ENCODE data around the gene CNTN5. TPM values are rescaled to one million over a fixed set of nuclear protein-coding genes. Genes with fewer than 3 reads are reported as not detected.

The CNTN5 gene
- total and polyA plus RNA-seq, 2 donors: 0.07 to 0.14 TPM

DNA sequence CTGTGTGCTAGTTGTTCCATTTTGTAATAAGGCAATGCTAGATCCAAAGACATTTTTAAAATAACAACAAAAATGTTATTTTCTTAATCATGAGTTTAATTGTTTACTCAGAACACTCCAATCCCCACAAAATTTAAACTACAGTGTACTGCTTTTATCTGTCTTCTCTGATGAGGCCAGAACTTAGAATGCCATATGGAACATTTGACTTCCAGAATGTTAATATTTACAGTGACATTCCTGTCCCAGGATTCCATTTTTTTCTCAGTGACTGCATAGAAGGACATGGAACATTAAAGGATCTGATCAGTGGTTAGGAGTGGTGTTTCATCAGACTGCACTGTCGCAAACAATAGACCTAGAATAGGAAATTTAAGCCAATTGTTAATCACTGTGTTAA lies 1171.4 kb downstream of the CNTN5 start:
- Histone ChIP-seq H3K27me3 (ENCODE audit: control insufficient read depth in 2 of 2, insufficient read depth in 1 of 2, low read length in 1 of 2) (no peaks in the 10 kb centered on the region), H3K27ac (ENCODE audit: low read depth in 1 of 2, low read length in 1 of 2) (no peak overlapping the region), H3K9me3 (ENCODE audit: control insufficient read depth in 2 of 2, insufficient read depth in 1 of 2, low read length in 1 of 2) (no peaks in the 10 kb centered on the region), H3K36me3 (ENCODE audit: control insufficient read depth in 2 of 2, insufficient read depth in 2 of 2, low read length in 1 of 2) (no peaks in the 10 kb centered on the region), H3K4me3 (ENCODE audit: low read length in 2 of 2) (no peak overlapping the region), H3K4me1 (ENCODE audit: control insufficient read depth in 2 of 2, insufficient read depth in 2 of 2, low read length in 2 of 2) (no peaks in the 10 kb centered on the region)
- 0% methylated on average over 1 of the region's 1 CpG for WGBS
- no peak for DNase-seq (ENCODE audit: low read depth in 6 of 9, low spot score in 9 of 9)

DNA sequence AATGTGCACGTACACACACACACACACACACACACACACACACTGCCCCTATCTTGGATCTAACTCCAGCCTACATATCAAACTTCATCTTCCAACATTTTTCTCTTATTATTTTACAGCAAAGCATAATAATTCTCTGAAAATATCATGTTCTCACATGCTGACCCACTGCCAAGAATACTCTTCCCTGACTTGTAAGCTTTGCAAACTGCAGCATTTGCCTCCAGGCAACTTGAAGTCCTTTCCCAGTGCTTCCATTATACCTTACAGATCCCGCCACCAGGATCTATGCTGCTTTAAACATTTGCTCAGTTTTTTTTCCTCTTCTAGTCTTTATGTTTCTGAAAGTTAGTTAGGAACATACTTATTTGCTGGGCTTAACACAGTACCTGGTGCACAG lies 1183.0 kb downstream of the CNTN5 start:
- Histone ChIP-seq H3K27me3 (ENCODE audit: control insufficient read depth in 2 of 2, insufficient read depth in 1 of 2, low read length in 1 of 2) (no peaks in the 10 kb centered on the region), H3K4me1 (ENCODE audit: control insufficient read depth in 2 of 2, insufficient read depth in 2 of 2, low read length in 2 of 2) (no peaks in the 10 kb centered on the region), H3K36me3 (ENCODE audit: control insufficient read depth in 2 of 2, insufficient read depth in 2 of 2, low read length in 1 of 2) (no peaks in the 10 kb centered on the region), H3K9me3 (ENCODE audit: control insufficient read depth in 2 of 2, insufficient read depth in 1 of 2, low read length in 1 of 2) (no peaks in the 10 kb centered on the region), H3K4me3 (ENCODE audit: low read length in 2 of 2) (no peak overlapping the region), H3K27ac (ENCODE audit: low read depth in 1 of 2, low read length in 1 of 2) (no peak overlapping the region)
- no peak for DNase-seq (ENCODE audit: low read depth in 6 of 9, low spot score in 9 of 9)
- WGBS: 88% methylated on average over 2 of the region's 2 CpGs

GRCh38 chr11:100205926-100206325 lies 1185.2 kb downstream of the CNTN5 start:
- no peak overlapping the region for H3K4me3 ChIP-seq (ENCODE audit: low read length in 2 of 2)
- no peaks in the 10 kb centered on the region for H3K9me3 ChIP-seq (ENCODE audit: control insufficient read depth in 2 of 2, insufficient read depth in 1 of 2, low read length in 1 of 2)
- H3K27me3 ChIP-seq (ENCODE audit: control insufficient read depth in 2 of 2, insufficient read depth in 1 of 2, low read length in 1 of 2): no peaks in the 10 kb centered on the region
- no peak overlapping the region for H3K27ac ChIP-seq (ENCODE audit: low read depth in 1 of 2, low read length in 1 of 2)
- no peaks in the 10 kb centered on the region for H3K36me3 ChIP-seq (ENCODE audit: control insufficient read depth in 2 of 2, insufficient read depth in 2 of 2, low read length in 1 of 2)
- 74% methylated on average over 2 of the region's 2 CpGs for WGBS
- H3K4me1 ChIP-seq (ENCODE audit: control insufficient read depth in 2 of 2, insufficient read depth in 2 of 2, low read length in 2 of 2): no peaks in the 10 kb centered on the region
- DNase-seq (ENCODE audit: low read depth in 6 of 9, low spot score in 9 of 9): no peak

- Histone ChIP-seq H3K27me3 (ENCODE audit: control insufficient read depth in 2 of 2, insufficient read depth in 1 of 2, low read length in 1 of 2) (no peaks in the 10 kb centered on the region), H3K27ac (ENCODE audit: low read depth in 1 of 2, low read length in 1 of 2) (no peak overlapping the region), H3K36me3 (ENCODE audit: control insufficient read depth in 2 of 2, insufficient read depth in 2 of 2, low read length in 1 of 2) (no peaks in the 10 kb centered on the region), H3K4me3 (ENCODE audit: low read length in 2 of 2) (no peak overlapping the region), H3K4me1 (ENCODE audit: control insufficient read depth in 2 of 2, insufficient read depth in 2 of 2, low read length in 2 of 2) (no peaks in the 10 kb centered on the region), H3K9me3 (ENCODE audit: control insufficient read depth in 2 of 2, insufficient read depth in 1 of 2, low read length in 1 of 2) (no peaks in the 10 kb centered on the region)
- WGBS: 94% methylated on average over 2 of the region's 2 CpGs
- DNase-seq (ENCODE audit: low read depth in 6 of 9, low spot score in 9 of 9): no peak
Measured at GRCh38 chr11:100208207-100208606, 1187.5 kb downstream of the CNTN5 start.

DNA sequence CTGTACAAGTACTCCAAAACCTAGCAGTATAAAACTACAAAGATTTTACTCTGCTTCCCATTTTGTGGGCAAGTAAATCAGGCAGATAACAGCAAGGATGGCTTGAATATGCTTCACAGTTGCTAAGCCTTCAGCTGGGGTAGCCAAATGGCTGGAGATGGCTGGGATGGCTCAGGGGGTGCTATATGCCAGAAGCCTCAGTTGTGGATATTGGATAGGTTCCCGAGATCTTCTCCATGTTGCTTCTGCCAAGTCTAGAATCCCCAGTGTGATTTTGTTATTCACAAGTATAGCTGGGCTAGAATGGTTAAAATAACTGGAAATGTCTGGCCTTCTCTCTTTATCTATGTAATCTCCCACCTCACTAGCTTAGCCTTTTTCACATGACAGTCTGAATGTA lies 1194.0 kb downstream of the CNTN5 start:
- DNase-seq (ENCODE audit: low read depth in 6 of 9, low spot score in 9 of 9): no peak
- no peaks in the 10 kb centered on the region for H3K4me1 ChIP-seq (ENCODE audit: control insufficient read depth in 2 of 2, insufficient read depth in 2 of 2, low read length in 2 of 2)
- no peaks in the 10 kb centered on the region for H3K36me3 ChIP-seq (ENCODE audit: control insufficient read depth in 2 of 2, insufficient read depth in 2 of 2, low read length in 1 of 2)
- no peak overlapping the region for H3K4me3 ChIP-seq (ENCODE audit: low read length in 2 of 2)
- no peaks in the 10 kb centered on the region for H3K27me3 ChIP-seq (ENCODE audit: control insufficient read depth in 2 of 2, insufficient read depth in 1 of 2, low read length in 1 of 2)
- no peak overlapping the region for H3K27ac ChIP-seq (ENCODE audit: low read depth in 1 of 2, low read length in 1 of 2)
- WGBS: 90% methylated on average over 1 of the region's 1 CpG
- H3K9me3 ChIP-seq (ENCODE audit: control insufficient read depth in 2 of 2, insufficient read depth in 1 of 2, low read length in 1 of 2): no peaks in the 10 kb centered on the region

GRCh38 chr11:100220801-100221200 lies 1200.1 kb downstream of the CNTN5 start:
- H3K9me3 ChIP-seq (ENCODE audit: control insufficient read depth in 2 of 2, insufficient read depth in 1 of 2, low read length in 1 of 2): no peaks in the 10 kb centered on the region
- WGBS: 90% methylated on average over 3 of the region's 3 CpGs
- DNase-seq (ENCODE audit: low read depth in 6 of 9, low spot score in 9 of 9): no peak
- no peaks in the 10 kb centered on the region for H3K36me3 ChIP-seq (ENCODE audit: control insufficient read depth in 2 of 2, insufficient read depth in 2 of 2, low read length in 1 of 2)
- H3K27ac ChIP-seq (ENCODE audit: low read depth in 1 of 2, low read length in 1 of 2): no peak overlapping the region
- H3K4me1 ChIP-seq (ENCODE audit: control insufficient read depth in 2 of 2, insufficient read depth in 2 of 2, low read length in 2 of 2): no peaks in the 10 kb centered on the region
- H3K4me3 ChIP-seq (ENCODE audit: low read length in 2 of 2): no peak overlapping the region
- H3K27me3 ChIP-seq (ENCODE audit: control insufficient read depth in 2 of 2, insufficient read depth in 1 of 2, low read length in 1 of 2): no peaks in the 10 kb centered on the region

- no peaks in the 10 kb centered on the region for H3K36me3 ChIP-seq (ENCODE audit: control insufficient read depth in 2 of 2, insufficient read depth in 2 of 2, low read length in 1 of 2)
- 86% methylated on average over 2 of the region's 2 CpGs for WGBS
- no peak for DNase-seq (ENCODE audit: low read depth in 6 of 9, low spot score in 9 of 9)
- H3K27ac ChIP-seq (ENCODE audit: low read depth in 1 of 2, low read length in 1 of 2): no peak overlapping the region
- no peaks in the 10 kb centered on the region for H3K9me3 ChIP-seq (ENCODE audit: control insufficient read depth in 2 of 2, insufficient read depth in 1 of 2, low read length in 1 of 2)
- H3K27me3 ChIP-seq (ENCODE audit: control insufficient read depth in 2 of 2, insufficient read depth in 1 of 2, low read length in 1 of 2): no peaks in the 10 kb centered on the region
- H3K4me1 ChIP-seq (ENCODE audit: control insufficient read depth in 2 of 2, insufficient read depth in 2 of 2, low read length in 2 of 2): no peaks in the 10 kb centered on the region
- no peak overlapping the region for H3K4me3 ChIP-seq (ENCODE audit: low read length in 2 of 2)
Measured at GRCh38 chr11:100221791-100222190, 1201.0 kb downstream of the CNTN5 start.

GRCh38 chr11:100224541-100225034 lies 1203.8 kb downstream of the CNTN5 start:
- no peaks in the 10 kb centered on the region for H3K4me1 ChIP-seq (ENCODE audit: control insufficient read depth in 2 of 2, insufficient read depth in 2 of 2, low read length in 2 of 2)
- H3K27ac ChIP-seq (ENCODE audit: low read depth in 1 of 2, low read length in 1 of 2): no peak overlapping the region
- no peaks in the 10 kb centered on the region for H3K27me3 ChIP-seq (ENCODE audit: control insufficient read depth in 2 of 2, insufficient read depth in 1 of 2, low read length in 1 of 2)
- WGBS: 93% methylated on average over 1 of the region's 1 CpG
- H3K4me3 ChIP-seq (ENCODE audit: low read length in 2 of 2): no peak overlapping the region
- H3K36me3 ChIP-seq (ENCODE audit: control insufficient read depth in 2 of 2, insufficient read depth in 2 of 2, low read length in 1 of 2): no peaks in the 10 kb centered on the region
- H3K9me3 ChIP-seq (ENCODE audit: control insufficient read depth in 2 of 2, insufficient read depth in 1 of 2, low read length in 1 of 2): no peaks in the 10 kb centered on the region
- DNase-seq (ENCODE audit: low read depth in 6 of 9, low spot score in 9 of 9): no peak

GRCh38 chr11:100229086-100229485 lies 1208.3 kb downstream of the CNTN5 start:
- WGBS: 86% methylated on average over 1 of the region's 1 CpG
- Histone ChIP-seq H3K36me3 (ENCODE audit: control insufficient read depth in 2 of 2, insufficient read depth in 2 of 2, low read length in 1 of 2) (no peaks in the 10 kb centered on the region), H3K9me3 (ENCODE audit: control insufficient read depth in 2 of 2, insufficient read depth in 1 of 2, low read length in 1 of 2) (no peaks in the 10 kb centered on the region), H3K27me3 (ENCODE audit: control insufficient read depth in 2 of 2, insufficient read depth in 1 of 2, low read length in 1 of 2) (no peaks in the 10 kb centered on the region), H3K4me3 (ENCODE audit: low read length in 2 of 2) (no peak overlapping the region), H3K4me1 (ENCODE audit: control insufficient read depth in 2 of 2, insufficient read depth in 2 of 2, low read length in 2 of 2) (no peaks in the 10 kb centered on the region), H3K27ac (ENCODE audit: low read depth in 1 of 2, low read length in 1 of 2) (no peak overlapping the region)
- DNase-seq (ENCODE audit: low read depth in 6 of 9, low spot score in 9 of 9): no peak

GRCh38 chr11:100232006-100232405 lies 1211.3 kb downstream of the CNTN5 start:
- Histone ChIP-seq H3K27ac (ENCODE audit: low read depth in 1 of 2, low read length in 1 of 2) (no peak overlapping the region), H3K9me3 (ENCODE audit: control insufficient read depth in 2 of 2, insufficient read depth in 1 of 2, low read length in 1 of 2) (no peaks in the 10 kb centered on the region), H3K36me3 (ENCODE audit: control insufficient read depth in 2 of 2, insufficient read depth in 2 of 2, low read length in 1 of 2) (no peaks in the 10 kb centered on the region), H3K27me3 (ENCODE audit: control insufficient read depth in 2 of 2, insufficient read depth in 1 of 2, low read length in 1 of 2) (no peaks in the 10 kb centered on the region), H3K4me1 (ENCODE audit: control insufficient read depth in 2 of 2, insufficient read depth in 2 of 2, low read length in 2 of 2) (no peaks in the 10 kb centered on the region), H3K4me3 (ENCODE audit: low read length in 2 of 2) (no peak overlapping the region)
- DNase-seq (ENCODE audit: low read depth in 6 of 9, low spot score in 9 of 9): no peak
- 82% methylated on average over 2 of the region's 2 CpGs for WGBS

All from thymus (tissue), 11 donors.